GM20000 (cell line): Measurements from ENCODE around the gene GHDC.

Experiments used
- DNase-seq: peaks from one replicate; pipeline ENCODE4 v3.0.0; 2012; ENCODE audit warnings: low spot score
- TF ChIP-seq, protein P1 (sequence below): IDR thresholded peaks from 2 replicates; pipeline ENCODE4 v1.5.1; 2012; ENCODE audit warnings: mild to moderate bottlenecking, control low read depth; ENCODE audit errors: extremely low read depth, missing control alignments

GHDC gene

GRCh38 chr17:42179911-42180410, 14.3 kb downstream of the GHDC start:
- peak; percentile 60 for DNase-seq
- TF ChIP-seq, protein P1, sequence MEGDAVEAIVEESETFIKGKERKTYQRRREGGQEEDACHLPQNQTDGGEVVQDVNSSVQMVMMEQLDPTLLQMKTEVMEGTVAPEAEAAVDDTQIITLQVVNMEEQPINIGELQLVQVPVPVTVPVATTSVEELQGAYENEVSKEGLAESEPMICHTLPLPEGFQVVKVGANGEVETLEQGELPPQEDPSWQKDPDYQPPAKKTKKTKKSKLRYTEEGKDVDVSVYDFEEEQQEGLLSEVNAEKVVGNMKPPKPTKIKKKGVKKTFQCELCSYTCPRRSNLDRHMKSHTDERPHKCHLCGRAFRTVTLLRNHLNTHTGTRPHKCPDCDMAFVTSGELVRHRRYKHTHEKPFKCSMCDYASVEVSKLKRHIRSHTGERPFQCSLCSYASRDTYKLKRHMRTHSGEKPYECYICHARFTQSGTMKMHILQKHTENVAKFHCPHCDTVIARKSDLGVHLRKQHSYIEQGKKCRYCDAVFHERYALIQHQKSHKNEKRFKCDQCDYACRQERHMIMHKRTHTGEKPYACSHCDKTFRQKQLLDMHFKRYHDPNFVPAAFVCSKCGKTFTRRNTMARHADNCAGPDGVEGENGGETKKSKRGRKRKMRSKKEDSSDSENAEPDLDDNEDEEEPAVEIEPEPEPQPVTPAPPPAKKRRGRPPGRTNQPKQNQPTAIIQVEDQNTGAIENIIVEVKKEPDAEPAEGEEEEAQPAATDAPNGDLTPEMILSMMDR = no peak

DNA sequence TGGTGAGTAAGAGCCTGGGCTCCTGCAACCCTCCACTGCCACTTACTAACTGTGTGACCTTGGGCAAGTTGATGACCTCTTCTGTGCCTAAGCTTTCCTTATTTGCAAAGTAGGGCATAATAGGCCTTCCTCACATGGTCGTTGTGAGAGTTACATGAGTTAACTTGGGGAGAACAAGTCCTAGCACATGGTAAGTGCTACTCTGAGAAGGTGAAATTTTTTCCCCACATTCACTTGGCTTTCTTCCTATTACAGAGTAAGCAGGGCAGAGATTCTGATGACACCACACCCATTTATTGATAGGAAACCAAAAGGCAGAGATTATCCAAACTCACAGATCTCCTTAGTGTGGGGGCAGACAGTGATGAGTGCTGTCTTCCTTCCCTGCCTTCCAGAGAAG, 15.0 kb downstream of the GHDC start:
- DNase-seq = no peak
- TF ChIP-seq, protein P1 = no peak

- peak; percentile 72 for DNase-seq
- TF ChIP-seq, protein P1 = no peak
Observed at GRCh38 chr17:42178817-42179216, 15.5 kb downstream of the GHDC start.

- TF ChIP-seq, protein P1 = no peak
- no peak for DNase-seq
Observed at GRCh38 chr17:42177684-42178083, 16.6 kb downstream of the GHDC start.

GRCh38 chr17:42174126-42174783, 20.0 kb downstream of the GHDC start:
- DNase-seq = no peak
- TF ChIP-seq, protein P1 = no peak

DNA sequence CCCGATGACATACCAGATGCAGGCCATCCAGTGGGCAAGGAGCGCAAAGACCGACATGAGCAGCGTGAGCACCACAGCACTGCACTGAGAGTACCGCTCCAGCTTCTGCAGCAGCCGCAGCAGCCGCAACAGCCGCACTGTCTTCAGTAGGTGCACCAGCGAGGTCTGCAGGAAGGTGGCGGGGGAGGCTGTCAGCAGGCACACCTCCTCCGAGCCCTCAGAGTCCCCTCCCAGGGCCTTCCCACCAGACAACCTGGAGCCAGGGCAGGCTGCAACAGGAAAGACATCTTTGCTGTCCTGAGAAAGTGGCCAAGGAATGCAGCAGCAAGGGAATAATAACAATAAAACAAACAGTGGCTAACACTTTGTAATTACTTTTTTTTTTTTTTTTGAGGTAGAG, 22.5 kb downstream of the GHDC start:
- TF ChIP-seq, protein P1 = no peak
- DNase-seq = no peak

GRCh38 chr17:42169351-42169750, 24.9 kb downstream of the GHDC start:
- DNase-seq = no peak
- TF ChIP-seq, protein P1 = no peak
